Loucy (cell line): Measurements from ENCODE around the gene ULK3.
A peak's percentile ranks its signal among the peaks of the same experiment; 100 is the strongest.

Experiments used
- H2AFZ ChIP-seq: fragments of 200-600 bp; sonication (generic); 2 replicates; pipeline ENCODE4 v1.6.0; 2016; ENCODE audit warnings: antibody characterized with exemption, mild to moderate bottlenecking, low read length, moderate library complexity
- H3F3A ChIP-seq: fragments of 200-600 bp; 2 replicates; pipeline ENCODE4 v1.6.0; 2016; ENCODE audit warnings: antibody characterized with exemption, low read depth, mild to moderate bottlenecking
- H3K27me3 ChIP-seq: fragments of 200-600 bp; sonication (generic); 2 replicates; pipeline ENCODE4 v1.6.1; 2014; ENCODE audit warnings: low read length, mild to moderate bottlenecking; ENCODE audit not compliant: insufficient read depth, poor library complexity, severe bottlenecking
- H3K36me3 ChIP-seq: fragments of 200-600 bp; sonication (generic); 2 replicates; pipeline ENCODE4 v1.6.1; 2016; ENCODE audit warnings: low read length; ENCODE audit not compliant: insufficient read depth
- H3K4me1 ChIP-seq: fragments of 200-600 bp; sonication (generic); 2 replicates; pipeline ENCODE4 v1.5.1; 2014; ENCODE audit warnings: low read length, mild to moderate bottlenecking; ENCODE audit not compliant: insufficient read depth, poor library complexity, severe bottlenecking
- H3K4me2 ChIP-seq: fragments of 200-600 bp; sonication (generic); 2 replicates; pipeline ENCODE4 v1.6.0; 2014; ENCODE audit warnings: antibody characterized with exemption, low read length, low read depth, mild to moderate bottlenecking; ENCODE audit not compliant: poor library complexity, severe bottlenecking
- H3K4me3 ChIP-seq: fragments of 200-600 bp; sonication (generic); 2 replicates; pipeline ENCODE4 v1.5.1; 2014; ENCODE audit warnings: low read length, mild to moderate bottlenecking, mixed read lengths; ENCODE audit not compliant: poor library complexity, severe bottlenecking
- H3K79me2 ChIP-seq: fragments of 200-600 bp; sonication (generic); 2 replicates; pipeline ENCODE4 v1.6.1; 2014; ENCODE audit warnings: low read length; ENCODE audit not compliant: insufficient read depth
- H3K9ac ChIP-seq: fragments of 200-600 bp; sonication (generic); 2 replicates; pipeline ENCODE4 v1.6.0; 2014; ENCODE audit warnings: mild to moderate bottlenecking, low read depth, low read length, moderate library complexity; ENCODE audit not compliant: poor library complexity, severe bottlenecking
- H3K9me2 ChIP-seq: fragments of 200-600 bp; sonication (generic); replicated peaks from 2 replicates; pipeline ENCODE4 v1.6.1; 2016; ENCODE audit warnings: low read depth, low read length, mixed read lengths
- H3K9me3 ChIP-seq: fragments of 200-600 bp; sonication (generic); 2 replicates; pipeline ENCODE4 v1.6.1; 2014; ENCODE audit warnings: mild to moderate bottlenecking, antibody characterized with exemption, low read length, low read depth; ENCODE audit not compliant: insufficient read depth
- H4K20me1 ChIP-seq: fragments of 200-600 bp; sonication (generic); 2 replicates; pipeline ENCODE4 v1.6.0; 2014; ENCODE audit warnings: antibody characterized with exemption, low read length, mild to moderate bottlenecking; ENCODE audit not compliant: insufficient read depth, poor library complexity, severe bottlenecking
- EZH2phosphoT487 ChIP-seq: fragments of 200-600 bp; IDR thresholded peaks from 2 replicates; pipeline ENCODE4 v1.6.1; 2018; ENCODE audit warnings: antibody characterized with exemption, mild to moderate bottlenecking, moderate library complexity, borderline replicate concordance
- TF ChIP-seq, protein P1 (sequence below): fragments of 200-600 bp; sonication (generic); conservative IDR thresholded peaks from 2 replicates; pipeline ENCODE4 v1.5.1; 2014; ENCODE audit warnings: mild to moderate bottlenecking, antibody characterized with exemption, low read length

ULK3 gene

DNA sequence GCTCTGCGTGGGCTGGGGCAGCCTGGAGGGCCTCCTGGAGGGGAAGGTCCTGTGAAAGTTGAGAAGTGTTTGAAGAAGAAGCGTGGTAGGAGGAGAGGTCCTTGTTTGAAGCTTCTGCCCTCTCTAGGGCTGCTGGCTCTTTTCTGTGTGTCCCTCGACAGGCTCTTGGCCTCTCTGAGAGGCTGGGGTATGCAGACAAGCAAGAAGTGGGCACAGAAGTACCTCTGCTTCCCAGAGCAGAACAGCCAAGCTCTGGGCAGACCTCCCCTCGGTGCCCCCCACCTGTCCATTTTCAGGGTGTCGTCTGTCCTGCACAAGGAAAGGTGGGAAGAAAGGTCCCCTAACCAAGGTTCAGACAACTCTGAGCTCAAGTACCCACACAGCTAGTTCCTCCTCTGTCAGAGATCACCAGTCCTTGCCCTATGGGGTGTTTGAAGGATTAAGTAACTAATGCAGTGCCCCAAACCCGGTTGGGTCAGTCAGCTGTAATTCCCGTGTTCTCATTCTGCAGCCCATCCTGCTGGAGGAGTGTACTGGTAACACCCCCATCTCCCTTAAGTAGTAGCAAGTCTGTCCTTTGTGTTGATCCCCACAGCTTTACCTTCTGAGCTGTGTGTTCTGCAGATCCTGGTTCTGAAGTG, 54.8 kb downstream of the ULK3 start:
- no peak overlapping the region for H2AFZ ChIP-seq
- H4K20me1 ChIP-seq: peaks cover 87% of the 10 kb centered on the region
- TF ChIP-seq EZH2phosphoT487: no peak
- TF ChIP-seq, protein P1, sequence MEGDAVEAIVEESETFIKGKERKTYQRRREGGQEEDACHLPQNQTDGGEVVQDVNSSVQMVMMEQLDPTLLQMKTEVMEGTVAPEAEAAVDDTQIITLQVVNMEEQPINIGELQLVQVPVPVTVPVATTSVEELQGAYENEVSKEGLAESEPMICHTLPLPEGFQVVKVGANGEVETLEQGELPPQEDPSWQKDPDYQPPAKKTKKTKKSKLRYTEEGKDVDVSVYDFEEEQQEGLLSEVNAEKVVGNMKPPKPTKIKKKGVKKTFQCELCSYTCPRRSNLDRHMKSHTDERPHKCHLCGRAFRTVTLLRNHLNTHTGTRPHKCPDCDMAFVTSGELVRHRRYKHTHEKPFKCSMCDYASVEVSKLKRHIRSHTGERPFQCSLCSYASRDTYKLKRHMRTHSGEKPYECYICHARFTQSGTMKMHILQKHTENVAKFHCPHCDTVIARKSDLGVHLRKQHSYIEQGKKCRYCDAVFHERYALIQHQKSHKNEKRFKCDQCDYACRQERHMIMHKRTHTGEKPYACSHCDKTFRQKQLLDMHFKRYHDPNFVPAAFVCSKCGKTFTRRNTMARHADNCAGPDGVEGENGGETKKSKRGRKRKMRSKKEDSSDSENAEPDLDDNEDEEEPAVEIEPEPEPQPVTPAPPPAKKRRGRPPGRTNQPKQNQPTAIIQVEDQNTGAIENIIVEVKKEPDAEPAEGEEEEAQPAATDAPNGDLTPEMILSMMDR: no peak
- no peaks in the 10 kb centered on the region for H3K27me3 ChIP-seq
- no peaks in the 10 kb centered on the region for H3K9me3 ChIP-seq
- peaks cover 6% of the 10 kb centered on the region; the same call in 1 of the 2 replicates for H3F3A ChIP-seq
- peaks cover 82% of the 10 kb centered on the region for H3K4me1 ChIP-seq
- H3K36me3 ChIP-seq: peaks cover 13% of the 10 kb centered on the region; the same call in 1 of the 2 replicates
- H3K79me2 ChIP-seq: peaks cover 94% of the 10 kb centered on the region
- H3K9ac ChIP-seq: peak overlapping the region; percentile 96
- H3K4me3 ChIP-seq: peak overlapping the region; percentile 83
- H3K4me2 ChIP-seq: peak overlapping the region; percentile 95
- H3K9me2 ChIP-seq: no peaks in the 10 kb centered on the region

DNA sequence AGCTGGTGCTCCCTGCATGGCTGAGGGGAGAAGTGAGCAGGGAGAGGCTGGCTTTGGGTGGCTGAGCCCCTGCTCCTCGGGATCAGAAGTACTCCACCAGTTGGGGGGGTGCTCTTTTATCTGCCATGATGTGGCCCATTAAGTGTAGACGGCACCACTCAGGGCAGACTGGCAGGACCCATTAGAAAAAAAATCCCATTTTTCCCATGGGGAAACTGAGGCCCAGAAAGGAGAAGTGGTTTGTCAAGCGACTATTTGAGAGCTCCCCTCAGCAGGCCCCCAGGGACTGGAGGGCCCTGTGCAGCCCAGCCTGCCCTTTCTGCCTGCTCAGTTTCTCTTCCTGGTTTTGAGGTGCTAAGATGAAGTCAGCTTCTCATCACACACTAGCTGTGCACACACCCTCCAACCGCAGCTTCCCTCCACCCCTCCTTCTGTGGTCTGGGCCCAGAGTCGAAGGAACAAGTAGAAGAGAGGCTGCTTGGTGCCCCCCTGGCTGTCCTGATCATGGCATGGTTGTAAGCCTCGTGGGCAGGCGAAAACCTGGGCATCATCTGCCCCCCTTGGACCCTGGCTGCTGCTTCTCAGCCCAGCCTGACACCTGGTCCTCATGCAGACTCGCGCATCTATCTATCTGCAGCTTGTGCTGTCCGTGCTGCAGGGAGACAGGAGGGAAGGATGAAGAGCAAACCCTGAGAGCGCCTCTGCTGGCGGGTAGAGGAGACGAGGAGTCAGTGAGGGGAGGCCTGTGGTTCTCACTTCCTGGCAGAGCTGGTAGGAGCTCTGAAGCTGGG, 55.5 kb downstream of the ULK3 start:
- Histone ChIP-seq H3F3A (peaks cover 6% of the 10 kb centered on the region; the same call in 1 of the 2 replicates), H3K9me3 (no peaks in the 10 kb centered on the region), H3K79me2 (peaks cover 94% of the 10 kb centered on the region), H3K4me3 (peak overlapping the region; percentile 83), H3K27me3 (no peaks in the 10 kb centered on the region), H4K20me1 (peaks cover 87% of the 10 kb centered on the region), H3K4me2 (peak overlapping the region; percentile 95), H3K4me1 (peaks cover 75% of the 10 kb centered on the region), H3K9me2 (no peaks in the 10 kb centered on the region), H3K36me3 (peaks cover 13% of the 10 kb centered on the region; the same call in 1 of the 2 replicates), H2AFZ (no peak overlapping the region), H3K9ac (peak overlapping the region; percentile 96)
- TF ChIP-seq, protein P1: peak; percentile 94
- TF ChIP-seq EZH2phosphoT487: no peak

DNA sequence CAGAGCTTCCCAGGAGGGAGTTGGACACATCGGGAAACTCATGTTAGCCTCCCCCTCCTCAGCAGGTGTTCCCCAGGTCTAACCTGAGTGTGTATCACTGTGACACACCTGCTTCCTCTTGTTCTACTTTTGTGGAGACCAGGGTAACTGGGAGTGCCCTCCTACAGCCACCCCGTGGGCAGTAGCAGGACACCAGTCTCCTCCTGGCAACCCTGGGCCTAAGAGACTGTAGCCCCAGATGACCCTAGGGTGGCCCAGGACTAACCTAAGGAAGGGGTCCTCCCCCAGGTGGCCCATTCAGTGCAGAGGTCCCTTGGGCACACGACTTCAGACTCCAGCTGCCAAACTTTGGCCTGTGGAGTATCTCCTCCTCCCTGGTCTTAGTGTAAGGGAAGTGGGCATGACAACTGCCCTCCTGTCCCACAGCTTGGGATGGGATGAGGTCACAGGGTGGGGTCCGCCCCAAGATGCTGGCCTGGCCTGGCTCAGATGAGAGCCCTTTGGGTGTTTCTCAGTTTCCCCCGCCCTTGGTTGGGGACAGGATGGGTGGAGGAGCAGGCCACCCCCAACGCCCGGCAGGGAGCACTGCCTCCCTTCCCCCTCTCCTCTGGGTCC, 56.3 kb downstream of the ULK3 start:
- Histone ChIP-seq H3K27me3 (no peaks in the 10 kb centered on the region), H3K36me3 (peaks cover 7% of the 10 kb centered on the region; the same call in 1 of the 2 replicates), H3K4me1 (peaks cover 67% of the 10 kb centered on the region), H3K9me3 (no peaks in the 10 kb centered on the region), H4K20me1 (peaks cover 79% of the 10 kb centered on the region), H3K4me2 (peak overlapping the region; percentile 95), H2AFZ (no peak overlapping the region), H3F3A (peaks cover 6% of the 10 kb centered on the region; the same call in 1 of the 2 replicates), H3K79me2 (peaks cover 88% of the 10 kb centered on the region), H3K9ac (peak overlapping the region; percentile 96), H3K4me3 (peak overlapping the region; percentile 83), H3K9me2 (no peaks in the 10 kb centered on the region)
- TF ChIP-seq EZH2phosphoT487: no peak
- TF ChIP-seq, protein P1: no peak
